AG10803 (cell line): ENCODE data around the gene COL23A1.

ENCODE experiments used
- DNase-seq: peaks from one replicate; pipeline ENCODE4 v3.0.0; 2010; ENCODE audit warnings: low read depth
- H3K4me3 ChIP-seq: 2 replicates; pipeline ENCODE4 v1.5.1; 2011; ENCODE audit warnings: mild to moderate bottlenecking, low read length, control low read depth
- CTCF ChIP-seq: conservative IDR thresholded peaks from 2 replicates; pipeline ENCODE4 v1.5.1; 2011; ENCODE audit warnings: mild to moderate bottlenecking, low read length, control low read depth, inconsistent platforms

The COL23A1 gene

GRCh38 chr5:178297751-178298150, 292.4 kb downstream of the COL23A1 start:
- H3K4me3 ChIP-seq: no peak overlapping the region
- no peak for DNase-seq
- no peak for TF ChIP-seq CTCF

- DNase-seq: no peak
- TF ChIP-seq CTCF: no peak
Measured at GRCh38 chr5:178296066-178296465, 294.1 kb downstream of the COL23A1 start.

GRCh38 chr5:178295589-178295988, 294.6 kb downstream of the COL23A1 start:
- no peak for DNase-seq
- no peak for TF ChIP-seq CTCF
- H3K4me3 ChIP-seq: no peak overlapping the region

More at GRCh38 chr5:178296066-178296465, 294.1 kb downstream of the COL23A1 start:
- H3K4me3 ChIP-seq: no peak overlapping the region

GRCh38 chr5:178293815-178294214, 296.4 kb downstream of the COL23A1 start:
- no peak for DNase-seq
- TF ChIP-seq CTCF: no peak
- H3K4me3 ChIP-seq: no peak overlapping the region

GRCh38 chr5:178293400-178293799, 296.8 kb downstream of the COL23A1 start:
- no peak for TF ChIP-seq CTCF
- DNase-seq: no peak
- no peak overlapping the region for H3K4me3 ChIP-seq

GRCh38 chr5:178292826-178293205, 297.4 kb downstream of the COL23A1 start:
- no peak overlapping the region for H3K4me3 ChIP-seq
- no peak for DNase-seq
- TF ChIP-seq CTCF: no peak

- TF ChIP-seq CTCF: no peak
- no peak overlapping the region for H3K4me3 ChIP-seq
- DNase-seq: no peak
Measured at GRCh38 chr5:178291969-178292825, 298.0 kb downstream of the COL23A1 start.
